ENCODE results near the gene APOB. TPM values are rescaled to one million over a fixed set of nuclear protein-coding genes. Genes with fewer than 3 reads are reported as not detected.

APOB gene
- total and polyA plus RNA-seq, 2 of the 13 experiments (the other 11 are each of a cell fraction or from before 2014, with no cell fraction given), result 1,569 to 2,515 TPM

GRCh38 chr2:21072477-21073242 lies 28.8 kb upstream of the APOB start (continued):
- TF ChIP-seq, protein P1, sequence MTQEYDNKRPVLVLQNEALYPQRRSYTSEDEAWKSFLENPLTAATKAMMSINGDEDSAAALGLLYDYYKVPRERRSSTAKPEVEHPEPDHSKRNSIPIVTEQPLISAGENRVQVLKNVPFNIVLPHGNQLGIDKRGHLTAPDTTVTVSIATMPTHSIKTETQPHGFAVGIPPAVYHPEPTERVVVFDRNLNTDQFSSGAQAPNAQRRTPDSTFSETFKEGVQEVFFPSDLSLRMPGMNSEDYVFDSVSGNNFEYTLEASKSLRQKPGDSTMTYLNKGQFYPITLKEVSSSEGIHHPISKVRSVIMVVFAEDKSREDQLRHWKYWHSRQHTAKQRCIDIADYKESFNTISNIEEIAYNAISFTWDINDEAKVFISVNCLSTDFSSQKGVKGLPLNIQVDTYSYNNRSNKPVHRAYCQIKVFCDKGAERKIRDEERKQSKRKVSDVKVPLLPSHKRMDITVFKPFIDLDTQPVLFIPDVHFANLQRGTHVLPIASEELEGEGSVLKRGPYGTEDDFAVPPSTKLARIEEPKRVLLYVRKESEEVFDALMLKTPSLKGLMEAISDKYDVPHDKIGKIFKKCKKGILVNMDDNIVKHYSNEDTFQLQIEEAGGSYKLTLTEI (CRISPR knock-in tag; conservative IDR thresholded peaks at IDR 0.05), result no peak
- TF ChIP-seq CCAR2 (optimal IDR thresholded peaks at IDR 0.05; ENCODE audit: low read depth, low read length) (no peak), RAD21 (CRISPR knock-in tag; IDR thresholded peaks at IDR 0.05) (peak; percentile 66; the same call in 1 of the 2 replicates), MED8 (CRISPR knock-in tag; IDR thresholded peaks at IDR 0.05; ENCODE audit: insufficient replicate concordance) (no peak), ATF1 (CRISPR knock-in tag; IDR thresholded peaks at IDR 0.05) (no peak), UBTF (CRISPR knock-in tag; IDR thresholded peaks at IDR 0.05) (no peak; the same call in 1 of the 2 replicates), SAFB2 (CRISPR knock-in tag; IDR thresholded peaks at IDR 0.05; ENCODE audit: borderline replicate concordance, low read depth) (no peak), ZNF530 (CRISPR knock-in tag; IDR thresholded peaks at IDR 0.05; ENCODE audit: low read depth) (no peak), ZNF160 (CRISPR knock-in tag; IDR thresholded peaks at IDR 0.05) (0 out of 2 replicates have a peak, but pooled peaks have one; percentile 37), ZNF367 (CRISPR knock-in tag; IDR thresholded peaks at IDR 0.05; ENCODE audit: borderline replicate concordance) (no peak), RORA (CRISPR knock-in tag; IDR thresholded peaks at IDR 0.05) (no peak), ESRRA (CRISPR knock-in tag; IDR thresholded peaks at IDR 0.05; ENCODE audit: low read depth) (no peak), ZNF644 (CRISPR knock-in tag; IDR thresholded peaks at IDR 0.05; ENCODE audit: low read depth) (peak; percentile 83), MTF1 (CRISPR knock-in tag; IDR thresholded peaks at IDR 0.05) (no peak), ZNF562 (CRISPR knock-in tag; IDR thresholded peaks at IDR 0.05; ENCODE audit: borderline replicate concordance) (no peak), NCOR1 (IDR thresholded peaks at IDR 0.05; ENCODE audit: borderline replicate concordance, low read length) (no peak), GABPA (IDR thresholded peaks at IDR 0.05; ENCODE audit: low read depth, low read length) (no peak), GABPA (CRISPR knock-in tag; IDR thresholded peaks at IDR 0.05; ENCODE audit: low read depth) (no peak), HMG20B (CRISPR knock-in tag; conservative IDR thresholded peaks at IDR 0.05) (no peak), SRSF4 (IDR thresholded peaks at IDR 0.05; ENCODE audit: low read depth, low read length, poor library complexity, severe bottlenecking) (no peak), ZSCAN9 (CRISPR knock-in tag; IDR thresholded peaks at IDR 0.05; ENCODE audit: borderline replicate concordance) (no peak), ZNF230 (CRISPR knock-in tag; IDR thresholded peaks at IDR 0.05) (no peak; the same call in 1 of the 2 replicates), NFIB (CRISPR knock-in tag; IDR thresholded peaks at IDR 0.05; ENCODE audit: borderline replicate concordance) (no peak), BRCA1 (CRISPR knock-in tag; IDR thresholded peaks at IDR 0.05) (no peak), BRD4 (CRISPR knock-in tag; IDR thresholded peaks at IDR 0.05) (no peak), ERF (CRISPR knock-in tag; IDR thresholded peaks at IDR 0.05) (no peak; the same call in 1 of the 2 replicates), NFE2L1 (CRISPR knock-in tag; IDR thresholded peaks at IDR 0.05; ENCODE audit: borderline replicate concordance) (no peak)
- TF ChIP-seq, protein P2, sequence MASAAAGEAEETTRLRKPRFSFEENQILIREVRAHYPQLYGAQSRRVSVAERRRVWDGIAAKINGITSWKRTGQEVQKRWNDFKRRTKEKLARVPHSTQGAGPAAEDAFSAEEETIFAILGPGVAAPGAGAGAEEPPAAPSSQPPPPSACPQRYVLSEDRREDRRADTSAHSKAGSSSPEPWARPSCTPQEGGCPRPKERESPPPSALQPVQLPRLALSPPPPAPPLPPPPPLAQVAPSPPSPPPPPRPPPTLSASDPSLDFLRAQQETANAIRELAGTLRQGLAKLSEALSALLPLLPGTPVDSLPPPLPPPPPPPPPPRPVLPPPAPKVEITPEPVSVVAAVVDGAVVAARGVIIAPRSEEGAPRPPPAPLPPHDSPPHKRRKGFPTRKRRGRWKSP (CRISPR knock-in tag; IDR thresholded peaks at IDR 0.05), result no peak

Measured in HepG2 (cell line).